CD4-positive, alpha-beta T cell treated with Interleukin-2 at 100 ng/mL for 4 hours (primary cell): Measurements from ENCODE around the gene ETFA.

Source experiments
- DNase-seq: peaks from one replicate; pipeline ENCODE4 v3.0.0-alpha.2; 2020; ENCODE audit warnings: low spot score

ETFA gene

DNA sequence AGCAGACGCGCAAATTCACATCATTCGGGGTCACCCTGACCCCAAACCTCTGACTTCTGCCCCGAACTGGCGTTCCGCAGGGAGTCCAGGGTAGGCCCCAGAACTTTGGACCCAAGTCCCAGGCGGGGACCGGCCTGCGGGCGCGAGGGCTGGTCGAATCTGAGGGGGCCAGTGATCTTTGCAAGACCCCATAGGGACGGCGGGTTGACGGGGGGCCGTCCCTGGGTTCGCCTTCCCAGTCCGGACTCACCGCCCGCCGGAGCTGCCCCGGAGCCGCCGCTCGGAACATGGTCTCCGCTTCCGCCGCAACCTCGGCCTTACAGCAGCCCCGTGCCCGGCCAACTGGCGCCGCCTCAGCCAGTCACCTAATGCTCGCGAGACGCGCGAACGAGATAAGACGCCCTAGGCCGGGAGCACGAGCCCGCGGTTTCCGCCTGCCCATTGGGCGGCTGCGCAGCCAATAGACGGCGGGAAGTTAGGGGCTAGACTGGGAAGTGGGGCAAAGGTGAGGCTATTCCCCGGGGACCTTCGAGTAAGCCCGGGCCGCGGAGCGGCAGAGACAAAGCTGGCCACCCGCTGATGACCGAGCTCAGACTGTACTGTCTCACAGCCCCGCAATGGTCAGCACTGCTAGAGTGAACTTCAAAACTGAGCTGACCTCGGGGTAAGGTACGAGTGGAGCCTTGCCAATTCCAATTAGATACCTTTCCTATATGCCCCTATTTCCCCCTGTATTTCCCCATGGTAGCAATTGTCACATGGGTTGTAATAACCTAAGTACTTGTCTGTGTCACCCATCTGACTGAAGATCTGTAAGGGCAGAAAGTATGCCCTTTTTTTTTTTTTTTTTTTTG, at the start of gene ETFA:
Gene ETFA, minus strand, starts transcription at position 370 of the 854 bp plus-strand sequence. Its CDS starts 81 bp downstream, at position 289.
- DNase-seq, result peak; percentile 89

GRCh38 chr15:76360416-76360815, 49.1 kb upstream of the ETFA start:
- no peak for DNase-seq

DNA sequence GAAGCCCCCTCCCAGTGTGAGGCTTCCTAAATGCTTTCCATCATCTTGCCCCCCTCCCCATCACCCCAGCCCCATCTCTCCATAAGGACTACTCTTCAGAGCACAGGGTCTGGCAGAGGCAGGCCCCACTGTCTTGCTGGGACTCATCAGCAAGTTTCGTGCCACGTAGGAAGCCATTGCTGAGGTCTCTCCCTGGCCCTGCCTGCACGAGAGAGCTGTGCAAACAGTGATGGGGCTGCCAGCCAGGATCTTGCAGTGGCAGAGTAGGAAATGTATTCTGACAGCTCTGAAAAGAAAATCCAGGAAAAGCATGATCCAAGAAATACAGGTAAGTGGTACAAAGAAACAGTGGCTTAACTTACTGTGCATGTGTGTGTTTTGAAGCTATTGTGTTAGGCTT, 47.9 kb upstream of the ETFA start:
- DNase-seq, result no peak

- no peak for DNase-seq
These were observed 47.2 kb upstream of the ETFA start for GRCh38 chr15:76358453-76358852.

GRCh38 chr15:76354823-76355440, 43.7 kb upstream of the ETFA start:
- DNase-seq, result no peak

DNA sequence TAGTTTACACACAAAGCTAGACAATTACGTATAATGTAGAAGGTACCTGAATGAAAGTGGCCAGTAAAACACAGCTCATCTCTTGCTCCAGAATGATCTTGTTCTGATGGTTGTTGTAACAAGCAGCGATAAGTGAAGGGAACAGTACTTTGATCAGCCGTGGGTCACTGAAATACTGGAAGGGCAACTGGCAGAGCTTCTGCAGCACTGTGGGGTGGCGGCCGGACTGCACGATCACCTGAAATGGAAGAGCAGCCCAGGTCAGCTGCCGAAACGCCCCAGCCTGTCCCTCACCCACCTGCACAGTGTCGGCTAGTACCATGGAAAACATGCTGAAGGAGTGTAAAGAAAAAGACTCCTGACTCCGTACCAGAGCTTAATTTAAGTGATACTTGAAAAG, 42.6 kb upstream of the ETFA start:
- no peak for DNase-seq

- no peak for DNase-seq
These were observed 41.8 kb upstream of the ETFA start for GRCh38 chr15:76353023-76353577.

GRCh38 chr15:76349301-76350070, 38.2 kb upstream of the ETFA start:
- DNase-seq, result no peak

DNA sequence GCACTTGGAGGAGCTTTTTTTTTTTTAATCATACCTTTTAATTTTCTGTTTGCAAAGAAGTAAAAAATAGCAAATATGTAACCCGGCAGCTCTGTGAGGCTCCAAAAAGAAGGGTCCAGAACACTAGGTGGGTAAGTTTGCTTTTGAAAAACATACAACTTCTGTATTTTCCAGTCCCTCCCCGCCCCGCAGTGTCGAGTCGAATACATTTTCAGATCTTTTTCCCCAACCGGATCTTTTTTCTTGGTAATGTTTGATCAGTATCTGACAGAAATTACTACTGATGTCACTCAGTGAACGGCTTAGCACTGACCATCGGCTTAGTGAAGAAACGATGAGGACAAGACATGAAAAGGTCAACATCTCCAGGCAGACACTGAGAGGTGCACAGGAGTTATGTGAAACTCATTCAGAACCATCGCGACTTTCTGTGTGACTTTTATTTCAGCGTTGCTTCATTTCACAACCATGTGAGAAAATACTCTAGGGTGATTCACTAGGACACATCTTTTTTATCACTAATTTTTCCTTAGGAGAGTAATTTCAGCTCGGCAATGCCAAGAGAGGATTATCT, 36.3 kb upstream of the ETFA start:
- DNase-seq, result no peak

- DNase-seq, result no peak
These were observed 35.6 kb upstream of the ETFA start for GRCh38 chr15:76346669-76347481.

GRCh38 chr15:76345880-76346668, 34.8 kb upstream of the ETFA start:
- no peak for DNase-seq

DNA sequence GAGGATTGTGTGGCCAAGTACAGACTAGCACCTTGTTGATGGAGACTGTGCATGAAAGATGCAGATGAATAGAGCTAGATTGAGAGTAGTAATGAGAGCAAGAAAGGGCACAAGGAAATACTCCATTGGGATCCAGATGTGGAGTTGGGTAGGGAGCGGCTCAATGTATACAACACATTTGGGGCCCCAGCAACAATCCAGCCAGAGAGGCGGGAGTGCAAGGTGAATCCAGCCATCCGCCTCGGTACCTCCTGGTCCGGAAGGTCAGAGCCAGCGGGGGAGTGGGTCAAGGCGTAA, 34.3 kb upstream of the ETFA start:
- no peak for DNase-seq

DNA sequence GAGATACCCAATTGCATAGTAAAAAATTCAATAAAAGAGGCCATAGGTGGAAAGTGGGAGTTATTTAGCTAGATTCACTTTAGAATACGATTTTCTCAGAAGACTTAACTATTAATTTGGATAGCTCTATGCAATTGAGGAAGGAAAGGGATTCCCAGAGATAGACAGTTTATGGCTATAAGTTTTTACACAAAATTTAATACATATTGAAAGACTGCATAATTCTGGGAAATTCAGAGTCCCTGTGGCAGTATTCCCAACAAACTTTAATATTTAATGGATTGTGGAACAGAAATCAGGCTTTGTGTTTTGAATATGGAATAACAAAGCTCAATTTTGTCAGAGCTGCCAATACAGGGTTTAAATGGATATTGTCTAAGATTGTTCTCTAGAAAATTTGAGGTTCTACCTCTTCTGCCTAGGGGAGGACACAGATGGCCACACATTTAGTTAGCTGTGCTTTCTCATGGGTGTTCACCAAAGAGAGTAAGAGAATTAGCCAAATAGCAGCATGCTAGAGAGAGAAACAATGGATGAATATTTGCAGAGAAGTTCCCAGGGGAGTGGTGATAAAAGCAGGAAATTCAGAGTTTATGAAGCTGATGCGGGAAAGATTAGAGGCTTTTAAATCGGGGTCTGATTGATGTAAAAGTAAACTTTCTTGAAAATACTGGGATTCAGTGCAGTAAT, 33.8 kb upstream of the ETFA start:
- DNase-seq, result no peak

GRCh38 chr15:76343313-76343996, 32.2 kb upstream of the ETFA start:
- no peak for DNase-seq

GRCh38 chr15:76342382-76343201, 31.3 kb upstream of the ETFA start:
- no peak for DNase-seq

GRCh38 chr15:76342058-76342381, 30.8 kb upstream of the ETFA start:
- DNase-seq, result no peak

GRCh38 chr15:76341366-76342057, 30.2 kb upstream of the ETFA start:
- no peak for DNase-seq

- peak; percentile 32 for DNase-seq
These were observed 29.6 kb upstream of the ETFA start for GRCh38 chr15:76340803-76341365.
